K562 (cell line): ENCODE results near the gene RIMKLB. TPM values are rescaled to one million over a fixed set of nuclear protein-coding genes. Genes with fewer than 3 reads are reported as not detected.

ENCODE experiments used
- ATAC-seq: fragments of 200-7000 bp; cut with Tn5 transposase; 3 replicates; pipeline ENCODE4 v1.9.1; 2020; ENCODE audit warnings: moderate library complexity
- BruUV-seq: library from RNA; stranded (reverse); fragments of 400-500 nt; replicated peaks from 2 replicates; lab custom pipeline; 2021; lab: Mats Ljungman, UMichigan
- CTCF ChIA-PET: fragments of 300-600 bp; formaldehyde crosslinking; extraction: SDS; loops from one replicate; lab custom pipeline; 2021; ENCODE audit warnings: low intra/inter-chr PET ratio; lab: Yijun Ruan, JAX
- POLR2A ChIA-PET: fragments of 300-600, 350-650 bp; sonication (Branson Sonifier 250); formaldehyde crosslinking; extraction: SDS; loops from one replicate; lab custom pipeline; 2021; ENCODE audit warnings: antibody characterized with exemption, inconsistent platforms; lab: Yijun Ruan, JAX
- DNase-seq, 4 experiments: peaks; one replicate each; pipeline versions ENCODE4 v3.0.0 to v3.0.0-alpha.2; 2011 to 2018; ENCODE audit warnings: low spot score in 3 of 4, mixed read lengths in 3 of 4; ENCODE audit errors: extremely low read depth in 1 of 4
- FAIRE-seq: peaks from 2 replicates; lab custom pipeline; 2011; peaks lifted over from hg19 to GRCh38; lab: Jason Lieb, UNC
- H2AFZ ChIP-seq: 2 replicates; pipeline ENCODE4 v1.6.0; 2011; ENCODE audit warnings: low read depth, low read length, control low read depth, inconsistent platforms
- H3K27ac ChIP-seq: fragments of 200-600 bp; 3 replicates; pipeline ENCODE4 v1.8.0; 2011; ENCODE audit warnings: low read depth, mild to moderate bottlenecking, control low read depth, inconsistent platforms, low read length, moderate library complexity, mixed read lengths; ENCODE audit errors: extremely low read depth
- H3K27me3 ChIP-seq, 2 experiments: fragments of 300-600 bp in 1 of 2; 2 replicates in 1 of 2; 3 replicates in 1 of 2; pipeline versions ENCODE4 v1.6.0 to v1.8.0; 2011; ENCODE audit warnings: inconsistent platforms in 2 of 2, low read length in 2 of 2, mild to moderate bottlenecking in 1 of 2, mixed read lengths in 1 of 2, moderate library complexity in 1 of 2; ENCODE audit not compliant: control insufficient read depth in 2 of 2, insufficient read depth in 2 of 2
- H3K36me3 ChIP-seq: fragments of 300-600 bp; 3 replicates; pipeline ENCODE4 v1.8.0; 2011; ENCODE audit warnings: mild to moderate bottlenecking, low read length, inconsistent platforms; ENCODE audit not compliant: control insufficient read depth, insufficient read depth
- H3K4me1 ChIP-seq, 2 experiments: fragments of 200-600 bp in 1 of 2; replicated peaks in 1 of 2; 2 replicates in 1 of 2; 3 replicates in 1 of 2; pipeline versions ENCODE4 v1.5.1 to v1.8.0; 2011; ENCODE audit warnings: inconsistent platforms in 2 of 2, low read length in 2 of 2, mild to moderate bottlenecking in 1 of 2, mixed read lengths in 1 of 2, moderate library complexity in 1 of 2; ENCODE audit not compliant: control insufficient read depth in 2 of 2, insufficient read depth in 2 of 2
- H3K4me2 ChIP-seq: 2 replicates; pipeline ENCODE4 v1.6.1; 2011; ENCODE audit warnings: low read length, control low read depth, inconsistent platforms, mixed read lengths; ENCODE audit not compliant: insufficient read depth
- H3K4me3 ChIP-seq: fragments of 200-600 bp; sonication (generic), shearing (Covaris generic); 2 replicates; pipeline ENCODE4 v1.5.1; 2016; ENCODE audit warnings: control low read depth, inconsistent platforms
- H3K79me2 ChIP-seq: fragments of 200-600 bp; 3 replicates; pipeline ENCODE4 v1.8.0; 2011; ENCODE audit warnings: low read length, inconsistent platforms; ENCODE audit not compliant: control insufficient read depth, insufficient read depth
- H3K9ac ChIP-seq, 2 experiments: 2 replicates each; pipeline versions ENCODE4 v1.6.0 to v1.6.1; 2011; ENCODE audit warnings: low read depth in 2 of 2, low read length in 2 of 2, control low read depth in 1 of 2, inconsistent platforms in 1 of 2, mild to moderate bottlenecking in 1 of 2, mixed read lengths in 1 of 2; ENCODE audit not compliant: insufficient read depth in 1 of 2
- H3K9me1 ChIP-seq: one replicate; pipeline ENCODE4 v1.6.0; 2011; ENCODE audit warnings: inconsistent platforms, mild to moderate bottlenecking, low read length, moderate library complexity; ENCODE audit not compliant: control insufficient read depth, insufficient read depth
- H3K9me3 ChIP-seq: replicated peaks from 2 replicates; pipeline ENCODE4 v1.5.1; 2011; ENCODE audit warnings: low read depth, low read length, inconsistent platforms; ENCODE audit not compliant: control insufficient read depth, insufficient read depth
- H4K20me1 ChIP-seq: replicated peaks from 2 replicates; pipeline ENCODE4 v1.6.1; 2011; ENCODE audit warnings: low read length, inconsistent platforms, mixed read lengths; ENCODE audit not compliant: control insufficient read depth, insufficient read depth
- EP400 ChIP-seq: fragments of 450-650 bp; IDR thresholded peaks from 2 replicates; pipeline ENCODE4 v1.6.1; 2017; ENCODE audit warnings: antibody characterized with exemption, mild to moderate bottlenecking, moderate library complexity
- GABPB1 ChIP-seq: sonication (generic); formaldehyde crosslinking; IDR thresholded peaks from 2 replicates; pipeline ENCODE4 v1.8.0; 2022; ENCODE audit warnings: mild to moderate bottlenecking, missing genetic modification reagents
- ILK ChIP-seq: fragments of 450-650 bp; IDR thresholded peaks from 2 replicates; pipeline ENCODE4 v1.6.1; 2016; ENCODE audit warnings: missing genetic modification characterization, low read depth, mild to moderate bottlenecking, missing compliant biosample characterization, moderate library complexity, borderline replicate concordance
- KLF1 ChIP-seq: fragments of 450-650 bp; IDR thresholded peaks from 2 replicates; pipeline ENCODE4 v1.6.1; 2016; ENCODE audit warnings: missing genetic modification characterization, missing compliant biosample characterization
- MLLT1 ChIP-seq, 2 experiments: fragments of 450-650 bp; IDR thresholded peaks; 2 replicates each; pipeline ENCODE4 v1.6.1; 2016
- NRF1 ChIP-seq, 2 experiments: fragments of 450-650 bp; IDR thresholded peaks in 1 of 2; conservative IDR thresholded peaks in 1 of 2; 2 replicates each; pipeline ENCODE4 v1.6.1; 2014; ENCODE audit warnings: mild to moderate bottlenecking in 2 of 2
- OTX1 ChIP-seq: fragments of 450-650 bp; formaldehyde crosslinking; IDR thresholded peaks from 2 replicates; pipeline ENCODE4 v1.4.0; 2022; ENCODE audit warnings: mild to moderate bottlenecking
- SRF ChIP-seq, 2 experiments: fragments of 250-450, 450-650 bp in 1 of 2; sonication (Bioruptor Pico) in 1 of 2; sonication (generic) in 1 of 2; formaldehyde crosslinking; IDR thresholded peaks; 2 replicates each; pipeline versions ENCODE4 v1.5.0 to v1.5.1; 2020 to 2022; ENCODE audit warnings: mild to moderate bottlenecking in 1 of 2, missing genetic modification reagents in 1 of 2
- ZNF444 ChIP-seq: fragments of 250-450 bp; sonication (Bioruptor Pico); IDR thresholded peaks from 2 replicates; pipeline ENCODE4 v1.4.0; 2020; ENCODE audit warnings: mild to moderate bottlenecking, moderate library complexity
- ZNF561 ChIP-seq: fragments of 450-650 bp; formaldehyde crosslinking; conservative IDR thresholded peaks from 2 replicates; pipeline ENCODE4 v1.4.0; 2020; ENCODE audit warnings: mild to moderate bottlenecking, moderate library complexity
- ZSCAN32 ChIP-seq: fragments of 450-650 bp; formaldehyde crosslinking; IDR thresholded peaks from 2 replicates; pipeline ENCODE4 v1.4.0; 2020; ENCODE audit warnings: mild to moderate bottlenecking, moderate library complexity
- WGBS: fragments of 100-300 bp; shearing (Covaris generic); methylation state at CpG from one replicate; pipeline ENCODE4 v1.1.6; 2016; ENCODE audit warnings: low coverage, mixed read lengths; ENCODE audit not compliant: insufficient coverage; ENCODE audit errors: missing lambda C conversion rate; 5-methylcytosine and 5-hydroxymethylcytosine counted together
- in situ Hi-C: fragments of 300-500 bp; cut with MboI; formaldehyde crosslinking; loops from 4 replicates; pipeline ENCODE4 v1.15.0; 2018; ENCODE audit warnings: inconsistent platforms, mixed read lengths
- intact Hi-C: fragments of 100-400 bp; cut with micrococcal nuclease; formaldehyde crosslinking; loops from 2 replicates; pipeline ENCODE4 v1.14.2; 2022
- polyA plus RNA-seq, 8 experiments: library from polyadenylated mRNA; depleted of rRNA in 4 of 8; stranded (reverse) in 5 of 8; unstranded in 3 of 8; fragments of >200 nt; fragmentation: Nextera tagmentation in 2 of 8; fragmentation: Illumina TruSeq in 1 of 8; extraction: Ambion mirVana in 2 of 8; extraction: Trizol in 1 of 8; gene quantifications; 2 replicates each; pipeline versions ENCODE4 v1.2.1 to v1.2.3, GENCODE V29; 2011 to 2014; ENCODE audit warnings: inconsistent platforms in 1 of 8, missing spikeins in 1 of 8
- total RNA-seq, 7 experiments: library from RNA; depleted of rRNA in 6 of 7; stranded (reverse); fragments of >200 nt in 6 of 7; fragmentation: Illumina TruSeq in 2 of 7; extraction: Trizol in 2 of 7; gene quantifications; 2 replicates each; pipeline versions ENCODE4 v1.2.1 to v1.2.3, GENCODE V29; 2011 to 2021; ENCODE audit warnings: low replicate concordance in 1 of 7
- TF ChIP-seq, protein P1 (sequence below): IDR thresholded peaks from 3 replicates; pipeline ENCODE4 v1.6.1; 2011; ENCODE audit warnings: borderline replicate concordance, mild to moderate bottlenecking, moderate library complexity; ENCODE audit not compliant: insufficient read length; ENCODE audit errors: extremely low read depth

The RIMKLB gene
- total and polyA plus RNA-seq, 9 of the 15 experiments (the other 6 are each of a cell fraction or from before 2014, with no cell fraction given) = 6.5 to 22.8 (median 17.2) TPM

DNA sequence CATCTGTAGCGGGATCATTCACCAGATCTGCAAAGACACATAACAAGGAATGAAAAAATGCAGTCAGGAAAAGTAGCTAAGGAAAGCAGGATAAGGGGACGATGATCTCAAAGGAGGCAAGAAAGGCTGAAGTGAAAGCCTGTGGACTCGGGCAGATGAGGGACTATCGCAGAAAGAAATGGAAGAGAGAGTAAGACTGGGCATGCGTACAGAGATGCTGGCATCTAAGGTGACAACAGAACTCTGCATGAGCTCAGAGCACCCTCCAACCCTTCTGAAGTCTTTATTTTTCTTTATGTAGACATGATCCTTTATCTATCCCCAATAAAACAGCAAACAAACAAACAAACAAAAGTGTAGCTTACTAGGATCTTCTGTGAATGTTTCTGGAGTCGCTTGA, 42.4 kb upstream of the RIMKLB start:
- Histone ChIP-seq H3K27me3 (peaks cover 0 to 2% of the 10 kb centered on the region in 2 experiments; a peak in 1 of 5 replicates), H4K20me1 (no peaks in the 10 kb centered on the region), H3K4me3 (no peak overlapping the region), H3K9me1 (no peaks in the 10 kb centered on the region), H2AFZ (no peak overlapping the region), H3K27ac (no peak overlapping the region), H3K9ac (no peak overlapping the region), H3K36me3 (no peaks in the 10 kb centered on the region), H3K79me2 (no peaks in the 10 kb centered on the region), H3K4me2 (no peak overlapping the region), H3K4me1 (no peaks in the 10 kb centered on the region), H3K9me3 (no peaks in the 10 kb centered on the region)
- WGBS = 12% methylated on average over 6 of the region's 6 CpGs
- FAIRE-seq (no peak), DNase-seq (no peak), ATAC-seq (no peak)
- CTCF ChIA-PET = no interaction called here
- TF ChIP-seq OTX1 (CRISPR knock-in tag) (no peak), NRF1 (conservative IDR thresholded peaks at IDR 0.05 in 1 of 2, IDR thresholded peaks at IDR 0.05 in 1 of 2) (peak; percentile 55 to 70)
- in situ Hi-C loops = no loop called here
- intact Hi-C loops = loop anchor here (5.0 kb wide), 1 partner anchor 392 kb away; no protein-coding TSS in a partner anchor
- POLR2A ChIA-PET = interaction anchor here (0.6 to 0.8 kb wide), 2 partner anchors 15 to 22 kb away, joined by 3 read pairs; no protein-coding TSS in a partner anchor
- no TSS peak for BruUV-seq

DNA sequence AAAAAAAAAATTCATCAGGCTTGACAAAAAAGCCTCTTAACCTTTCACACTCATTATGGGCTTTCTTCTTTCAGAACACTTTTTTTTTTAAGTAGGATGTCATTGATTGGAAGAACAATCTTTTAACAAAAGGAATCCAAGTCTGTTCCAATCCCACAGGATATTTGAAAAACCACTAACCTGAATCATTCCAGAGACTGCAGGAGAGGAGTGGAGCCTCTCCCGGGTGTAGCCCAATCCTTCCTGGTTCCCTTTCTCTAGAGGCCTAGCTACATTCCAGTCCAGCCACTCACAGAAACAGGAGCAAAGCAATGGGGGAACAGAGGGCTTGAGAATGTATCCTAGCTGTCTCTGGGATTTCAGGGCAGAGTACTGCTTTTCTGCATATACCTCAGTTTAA, 39.4 kb upstream of the RIMKLB start:
- H3K27me3 ChIP-seq = peaks cover 6 to 10% of the 10 kb centered on the region in 2 experiments; a peak in 4 of 5 replicates
- no peaks in the 10 kb centered on the region for H3K9me1 ChIP-seq
- no peak overlapping the region for H3K4me3 ChIP-seq
- H4K20me1 ChIP-seq = no peaks in the 10 kb centered on the region
- 14% methylated on average over 1 of the region's 1 CpG for WGBS
- no peak overlapping the region for H3K9ac ChIP-seq
- H3K4me1 ChIP-seq = no peaks in the 10 kb centered on the region
- CTCF ChIA-PET = interaction anchor here (1.8 kb wide), 1 partner anchor 391 kb away, joined by 11 read pairs; no protein-coding TSS in a partner anchor
- H2AFZ ChIP-seq = no peak overlapping the region
- no peak overlapping the region for H3K4me2 ChIP-seq
- in situ Hi-C loops = no loop called here
- FAIRE-seq (no peak), DNase-seq (no peak), ATAC-seq (no peak)
- no peaks in the 10 kb centered on the region for H3K36me3 ChIP-seq
- H3K27ac ChIP-seq = no peak overlapping the region
- intact Hi-C loops = loop anchor here (5.0 kb wide), 1 partner anchor 389 kb away; no protein-coding TSS in a partner anchor
- H3K79me2 ChIP-seq = no peaks in the 10 kb centered on the region
- POLR2A ChIA-PET = no interaction called here
- BruUV-seq = no TSS peak
- H3K9me3 ChIP-seq = no peaks in the 10 kb centered on the region
- TF ChIP-seq ZNF561 (CRISPR knock-in tag) (no peak), KLF1 (no peak), EP400 (no peak), ZSCAN32 (no peak), SRF (CRISPR knock-in tag; IDR thresholded peaks at IDR 0.05) (no peak), GABPB1 (no peak), ILK (no peak), MLLT1 (IDR thresholded peaks at IDR 0.05) (no peak), ZNF444 (CRISPR knock-in tag) (no peak)
- TF ChIP-seq, protein P1, sequence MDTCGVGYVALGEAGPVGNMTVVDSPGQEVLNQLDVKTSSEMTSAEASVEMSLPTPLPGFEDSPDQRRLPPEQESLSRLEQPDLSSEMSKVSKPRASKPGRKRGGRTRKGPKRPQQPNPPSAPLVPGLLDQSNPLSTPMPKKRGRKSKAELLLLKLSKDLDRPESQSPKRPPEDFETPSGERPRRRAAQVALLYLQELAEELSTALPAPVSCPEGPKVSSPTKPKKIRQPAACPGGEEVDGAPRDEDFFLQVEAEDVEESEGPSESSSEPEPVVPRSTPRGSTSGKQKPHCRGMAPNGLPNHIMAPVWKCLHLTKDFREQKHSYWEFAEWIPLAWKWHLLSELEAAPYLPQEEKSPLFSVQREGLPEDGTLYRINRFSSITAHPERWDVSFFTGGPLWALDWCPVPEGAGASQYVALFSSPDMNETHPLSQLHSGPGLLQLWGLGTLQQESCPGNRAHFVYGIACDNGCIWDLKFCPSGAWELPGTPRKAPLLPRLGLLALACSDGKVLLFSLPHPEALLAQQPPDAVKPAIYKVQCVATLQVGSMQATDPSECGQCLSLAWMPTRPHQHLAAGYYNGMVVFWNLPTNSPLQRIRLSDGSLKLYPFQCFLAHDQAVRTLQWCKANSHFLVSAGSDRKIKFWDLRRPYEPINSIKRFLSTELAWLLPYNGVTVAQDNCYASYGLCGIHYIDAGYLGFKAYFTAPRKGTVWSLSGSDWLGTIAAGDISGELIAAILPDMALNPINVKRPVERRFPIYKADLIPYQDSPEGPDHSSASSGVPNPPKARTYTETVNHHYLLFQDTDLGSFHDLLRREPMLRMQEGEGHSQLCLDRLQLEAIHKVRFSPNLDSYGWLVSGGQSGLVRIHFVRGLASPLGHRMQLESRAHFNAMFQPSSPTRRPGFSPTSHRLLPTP = no peak
